OCI-LY1 (cell line): Measurements from ENCODE around the gene GRAMD1B.

Experiments used
- CTCF ChIP-seq: fragments of 200-600 bp; sonication (generic), shearing (Covaris generic); IDR thresholded peaks from 2 replicates; pipeline ENCODE4 v1.5.1; 2017; ENCODE audit warnings: mild to moderate bottlenecking, antibody characterized with exemption, low read length, moderate library complexity, mixed read lengths
- EZH2 ChIP-seq: fragments of 200-600 bp; sonication (generic), shearing (Covaris generic); IDR thresholded peaks from 2 replicates; pipeline ENCODE4 v1.8.0; 2017; ENCODE audit warnings: borderline replicate concordance, mixed run types, mild to moderate bottlenecking, antibody characterized with exemption, low read length, moderate library complexity, mixed read lengths

GRCh38 chr11:123594188-123594901 is 164.3 kb downstream of the GRAMD1B start:
- TF ChIP-seq CTCF (no peak), EZH2 (no peak)
